B cell (primary cell): ENCODE results near the gene PFKP. TPM values are rescaled to one million over a fixed set of nuclear protein-coding genes. Genes with fewer than 3 reads are reported as not detected.

Experiments
- ATAC-seq: fragments of 200-7000 bp; cut with Tn5 transposase; one replicate; pipeline ENCODE4 v1.10.0; 2021; ENCODE audit warnings: low read depth, mild to moderate bottlenecking, moderate number of reproducible peaks, moderate library complexity
- CTCF ChIA-PET: fragments of 350-600 bp; sonication (Branson Sonifier 250); formaldehyde crosslinking; loops from one replicate; lab custom pipeline; 2021; ENCODE audit warnings: antibody characterized with exemption, inconsistent platforms; lab: Charles Lee
- POLR2A ChIA-PET: fragments of 350-600 bp; sonication (Branson Sonifier 250); formaldehyde crosslinking; loops from one replicate; lab custom pipeline; 2021; ENCODE audit warnings: antibody characterized with exemption; lab: Charles Lee
- DNase-seq: peaks from one replicate; pipeline ENCODE4 v3.0.0; 2013
- H2AFZ ChIP-seq: 2 replicates; pipeline ENCODE4 v1.6.1; 2012; ENCODE audit warnings: mild to moderate bottlenecking, low read depth, low read length; ENCODE audit not compliant: insufficient read depth, poor library complexity, severe bottlenecking
- H3K27ac ChIP-seq, 2 donors: 1 replicate in 1 of 2; 2 replicates in 1 of 2; pipeline ENCODE4 v1.5.1; 2012 to 2013; ENCODE audit warnings: low read length in 2 of 2, mild to moderate bottlenecking in 2 of 2, moderate library complexity in 1 of 2
- H3K27me3 ChIP-seq, 4 experiments: fragments of 200-600 bp in 1 of 4; sonication (generic) in 1 of 4; replicated peaks in 1 of 4; 1 replicate in 2 of 4; 2 replicates in 2 of 4; pipeline versions ENCODE4 v1.6.1 to v1.7.0; 2013 to 2016; ENCODE audit warnings: low read length in 3 of 4, mild to moderate bottlenecking in 2 of 4, mixed read lengths in 1 of 4, moderate library complexity in 1 of 4; ENCODE audit not compliant: insufficient read depth in 4 of 4, control insufficient read depth in 3 of 4; ENCODE audit errors: control extremely low read depth in 1 of 4
- H3K36me3 ChIP-seq, 2 experiments: replicated peaks in 1 of 2; 1 replicate in 1 of 2; 2 replicates in 1 of 2; pipeline versions ENCODE4 v1.6.1 to v1.7.1; 2013; ENCODE audit warnings: low read length in 1 of 2; ENCODE audit not compliant: insufficient read depth in 2 of 2, control insufficient read depth in 1 of 2; ENCODE audit errors: control extremely low read depth in 1 of 2, extremely low read depth in 1 of 2
- H3K4me1 ChIP-seq, 2 donors: fragments of 200-600 bp in 1 of 2; sonication (generic) in 1 of 2; 1 replicate in 1 of 2; 2 replicates in 1 of 2; pipeline versions ENCODE4 v1.5.1 to v1.6.1; 2013 to 2017; ENCODE audit warnings: low read length in 2 of 2; ENCODE audit not compliant: control insufficient read depth in 2 of 2, insufficient read depth in 2 of 2
- H3K4me2 ChIP-seq: replicated peaks from 2 replicates; pipeline ENCODE3; 2012; ENCODE audit warnings: mild to moderate bottlenecking, low read depth, low read length; ENCODE audit not compliant: poor library complexity, severe bottlenecking
- H3K4me3 ChIP-seq, 5 experiments: fragments of 200-600 bp in 1 of 5; sonication (generic) in 1 of 5; 1 replicate in 3 of 5; 2 replicates in 2 of 5; pipeline versions ENCODE4 v1.5.1 to v1.7.0; 2011 to 2016; ENCODE audit warnings: low read length in 4 of 5, mild to moderate bottlenecking in 4 of 5, low read depth in 2 of 5, control low read depth in 1 of 5, moderate library complexity in 1 of 5; ENCODE audit not compliant: insufficient read depth in 1 of 5; ENCODE audit errors: control extremely low read depth in 1 of 5, extremely low read depth in 1 of 5
- H3K79me2 ChIP-seq: fragments of 200-600 bp; sonication (generic); one replicate; pipeline ENCODE4 v1.6.0; 2016; ENCODE audit warnings: low read length; ENCODE audit not compliant: control insufficient read depth, insufficient read depth
- H3K9ac ChIP-seq: fragments of 200-600 bp; sonication (generic); 2 replicates; pipeline ENCODE4 v1.6.1; 2017; ENCODE audit warnings: mild to moderate bottlenecking, low read length, moderate library complexity
- H3K9me3 ChIP-seq, 3 donors: one replicate each; pipeline versions ENCODE4 v1.6.1 to v1.7.1; 2013; ENCODE audit warnings: low read length in 2 of 3; ENCODE audit not compliant: control insufficient read depth in 2 of 3, insufficient read depth in 1 of 3; ENCODE audit errors: control extremely low read depth in 1 of 3
- H4K20me1 ChIP-seq: 2 replicates; pipeline ENCODE4 v1.6.0; 2012; ENCODE audit warnings: mild to moderate bottlenecking, low read length; ENCODE audit not compliant: insufficient read depth, control insufficient read depth, poor library complexity, severe bottlenecking
- H3K27ac Mint-ChIP-seq: one replicate; pipeline ENCODE4 v1.8.0; 2021; ENCODE audit warnings: mixed read lengths
- H3K27me3 Mint-ChIP-seq: one replicate; pipeline ENCODE4 v1.8.0; 2021; ENCODE audit warnings: mixed read lengths
- H3K4me1 Mint-ChIP-seq: one replicate; pipeline ENCODE4 v1.8.0; 2021; ENCODE audit warnings: mixed read lengths
- H3K4me3 Mint-ChIP-seq: one replicate; pipeline ENCODE4 v1.8.0; 2021; ENCODE audit warnings: mixed read lengths
- H3K9me3 Mint-ChIP-seq: one replicate; pipeline ENCODE4 v1.8.0; 2022; ENCODE audit warnings: mixed read lengths; ENCODE audit not compliant: insufficient read depth
- CTCF ChIP-seq: fragments of 200-600 bp; IDR thresholded peaks from one replicate; pipeline ENCODE4 v1.8.0; 2022; ENCODE audit warnings: antibody characterized with exemption, mild to moderate bottlenecking
- EZH2 ChIP-seq: IDR thresholded peaks from 2 replicates; pipeline ENCODE4 v1.6.1; 2012; ENCODE audit warnings: borderline replicate concordance, low read depth, mild to moderate bottlenecking, moderate library complexity, low read length; ENCODE audit not compliant: insufficient read depth, poor library complexity, severe bottlenecking
- WGBS: methylation state at CpG from one replicate; pipeline ENCODE4 v1.1.5; 2013; ENCODE audit warnings: missing lambda C conversion rate; ENCODE audit not compliant: insufficient coverage; 5-methylcytosine and 5-hydroxymethylcytosine counted together
- intact Hi-C: fragments of 100-400 bp; cut with micrococcal nuclease; formaldehyde crosslinking; loops from one replicate; pipeline ENCODE4 v1.10.0; 2022
- polyA plus RNA-seq: library from polyadenylated mRNA; depleted of rRNA; stranded (reverse); fragments of >200 nt; gene quantifications from 2 replicates; pipeline ENCODE4 v1.2.3, GENCODE V29; 2012
- total RNA-seq, 2 donors: library from RNA; stranded (reverse); fragments of 120-200 nt in 1 of 2; gene quantifications; 1 replicate in 1 of 2; 2 replicates in 1 of 2; pipeline versions ENCODE4 v1.2.3 to v1.2.4, GENCODE V29; 2013 to 2022

Gene PFKP
- total and polyA plus RNA-seq, 2 donors (not counting 1 experiment from before 2014, with no cell fraction given): 41.4 to 54.3 TPM

- ATAC-seq (no peak), DNase-seq (no peak)
- H3K4me1 ChIP-seq: no peaks in the 10 kb centered on the region
- no peaks in the 10 kb centered on the region for H3K79me2 ChIP-seq
- WGBS: 93% methylated on average over 18 of the region's 19 CpGs
- peaks cover 0 to 68% of the 10 kb centered on the region in 2 experiments for H3K36me3 ChIP-seq
- no peak for TF ChIP-seq CTCF
- TF ChIP-seq EZH2: no peak
- H3K27ac Mint-ChIP-seq: no peak overlapping the region
- H3K9me3 ChIP-seq: peaks cover 0 to 3% (median 0%) of the 10 kb centered on the region in 3 donors
- H2AFZ ChIP-seq: no peak overlapping the region
- ChIA-PET POLR2A (no interaction called here), CTCF (no interaction called here)
- H3K27me3 ChIP-seq: no peaks in the 10 kb centered on the region
- H3K9ac ChIP-seq: no peak overlapping the region
- no peaks in the 10 kb centered on the region for H3K27me3 Mint-ChIP-seq
- no peaks in the 10 kb centered on the region for H3K4me1 Mint-ChIP-seq
- H3K4me3 ChIP-seq: no peak overlapping the region
- no peak overlapping the region for H3K4me2 ChIP-seq
- H3K9me3 Mint-ChIP-seq: no peaks in the 10 kb centered on the region
- no peaks in the 10 kb centered on the region for H4K20me1 ChIP-seq
- no peak overlapping the region for H3K4me3 Mint-ChIP-seq
- intact Hi-C loops: no loop called here
- H3K27ac ChIP-seq: no peak overlapping the region
Observed at GRCh38 chr10:3102720-3103427, 35.5 kb downstream of the PFKP start.

DNA sequence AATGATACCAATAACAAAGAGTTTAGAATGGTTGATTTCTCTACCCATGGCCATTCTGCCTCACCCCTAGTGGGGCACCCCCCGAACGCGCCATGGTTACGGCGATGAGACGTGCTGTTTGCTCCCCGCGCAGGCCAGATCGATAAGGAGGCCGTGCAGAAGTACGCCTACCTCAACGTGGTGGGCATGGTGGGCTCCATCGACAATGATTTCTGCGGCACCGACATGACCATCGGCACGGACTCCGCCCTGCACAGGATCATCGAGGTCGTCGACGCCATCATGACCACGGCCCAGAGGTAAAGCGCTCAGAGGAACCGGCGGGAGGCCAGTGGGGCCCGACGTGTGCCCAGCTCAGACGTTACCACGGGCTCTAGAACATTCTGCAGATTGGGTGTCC lies 36.3 kb downstream of the PFKP start:
- 97% methylated on average over 26 of the region's 30 CpGs for WGBS
- Histone ChIP-seq H3K4me2 (no peak overlapping the region), H3K9ac (no peak overlapping the region), H4K20me1 (no peaks in the 10 kb centered on the region), H3K27me3 (no peaks in the 10 kb centered on the region), H2AFZ (no peak overlapping the region), H3K79me2 (no peaks in the 10 kb centered on the region), H3K9me3 (peaks cover 0 to 3% (median 0%) of the 10 kb centered on the region in 3 donors), H3K36me3 (peaks cover 0 to 75% of the 10 kb centered on the region in 2 experiments), H3K27ac (no peak overlapping the region), H3K4me3 (no peak overlapping the region), H3K4me1 (no peaks in the 10 kb centered on the region)
- Mint-ChIP-seq H3K27ac (no peak overlapping the region), H3K9me3 (no peaks in the 10 kb centered on the region), H3K27me3 (no peaks in the 10 kb centered on the region), H3K4me1 (no peaks in the 10 kb centered on the region), H3K4me3 (no peak overlapping the region)
- no peak for DNase-seq
- ATAC-seq: no peak
- ChIA-PET CTCF (no interaction called here), POLR2A (no interaction called here)
- intact Hi-C loops: no loop called here
- TF ChIP-seq EZH2 (no peak), CTCF (no peak)
